Heart right ventricle (tissue), 16 donors: ENCODE measurements around the gene FASN. TPM values are rescaled to one million over a fixed set of nuclear protein-coding genes. Genes with fewer than 3 reads are reported as not detected.

Source experiments
- ATAC-seq, 8 donors: fragments of 200-7000 bp; cut with Tn5 transposase; one replicate each; pipeline ENCODE4 v1.9.1; 2020; ENCODE audit warnings: mild to moderate bottlenecking in 8 of 8, moderate library complexity in 8 of 8, moderate number of reproducible peaks in 1 of 8
- DNase-seq, 2 donors: peaks; one replicate each; pipeline ENCODE4 v3.0.0-alpha.2; 2020
- H3K27ac ChIP-seq, 10 donors: fragments of 200-600 bp; sonication (generic) in 2 of 10; one replicate each; pipeline versions ENCODE4 v1.5.0 to v1.8.0; 2020 to 2022; ENCODE audit warnings: mild to moderate bottlenecking in 3 of 10
- H3K27me3 ChIP-seq, 7 donors: fragments of 200-600 bp; one replicate each; pipeline ENCODE4 v1.8.0; 2021 to 2022; ENCODE audit warnings: mild to moderate bottlenecking in 2 of 7
- H3K36me3 ChIP-seq, 9 donors: fragments of 200-600 bp; sonication (generic) in 1 of 9; one replicate each; pipeline versions ENCODE4 v1.5.0 to v1.8.0; 2020 to 2022; ENCODE audit warnings: mild to moderate bottlenecking in 2 of 9
- H3K4me1 ChIP-seq, 9 donors: fragments of 200-600 bp; sonication (generic) in 1 of 9; one replicate each; pipeline versions ENCODE4 v1.5.0 to v1.8.0; 2020 to 2022; ENCODE audit warnings: mild to moderate bottlenecking in 4 of 9
- H3K4me3 ChIP-seq, 10 donors: fragments of 200-600 bp; sonication (generic) in 2 of 10; one replicate each; pipeline versions ENCODE4 v1.5.0 to v1.8.0; 2020 to 2022; ENCODE audit warnings: mild to moderate bottlenecking in 7 of 10, moderate library complexity in 2 of 10
- H3K9me3 ChIP-seq, 11 donors: fragments of 200-600 bp in 10 of 11; sonication (generic) in 2 of 11; one replicate each; pipeline versions ENCODE4 v1.5.0 to v1.8.0; 2013 to 2022; ENCODE audit warnings: mild to moderate bottlenecking in 2 of 11, control low read depth in 1 of 11, moderate library complexity in 1 of 11
- WGBS, 2 donors: extraction: QIAGEN DNeasy Blood & Tissue Kit; methylation state at CpG; one replicate each; pipeline ENCODE4 v1.1.7; 2013; ENCODE audit warnings: inconsistent platforms in 1 of 2; 5-methylcytosine and 5-hydroxymethylcytosine counted together
- intact Hi-C, 10 donors: fragments of 100-400 bp; cut with DNase I; formaldehyde crosslinking; loops; one replicate each; pipeline versions ENCODE4 v1.11.1 to v1.14.2; 2022
- polyA plus RNA-seq, 2 donors: library from polyadenylated mRNA; stranded (reverse); fragments of 200-250 nt; gene quantifications; one replicate each; pipeline ENCODE4 v1.2.3, GENCODE V29; 2013
- total RNA-seq, 10 donors: library from RNA; stranded (reverse); fragmentation: NEBNext Ultra II Directional in 3 of 10; extraction: Animal tissue kit (Norgen Biotek cat#: 25700) in 3 of 10; gene quantifications; one replicate each; pipeline versions ENCODE4 v1.2.1 to v1.2.4, GENCODE V29; 2021 to 2023
- TF ChIP-seq, protein P1 (sequence below), 9 donors: fragments of 200-600 bp; sonication (generic) in 2 of 9; IDR thresholded peaks; one replicate each; pipeline versions ENCODE4 v1.5.0 to v1.8.0; 2021 to 2022; ENCODE audit warnings: antibody characterized with exemption in 9 of 9, mild to moderate bottlenecking in 5 of 9, moderate library complexity in 1 of 9
- donor health status: Arrhythmogenic right ventricular cardiomyopathy.
- donor health status: ischemic (EF 13 %, LVEDD 7.1; RV severe dilation, severe dysfunction).
- donor health status: healthy with polysubstance abuse.
- donor health status: DM: no; HTN: yes; CAD: no.
- donor health status: DM: no; HTN: no; CAD: no.
- donor health status: ischemic (EF 25% LVEDD 6.9; RV normal size, moderate dysfunction).
- donor health status: ischemic (EF 25% LVEDD 5.7; RV mildly dilated, moderate dysfunction).
- donor health status: healthy.
- donor health status: DM: yes; HTN: yes; CAD: no.
- donor health status: Ischemic cardiomyopathy.
- donor health status: ischemic (EF 35%, LVEDD 5.7; RV mildly dilated, moderate dysfunction).
- donor health status: nonischemic (EF 11% LVEDD 7.7; RV severe dilation, severe dysfunction).
- donor health status: DM: yes; HTN: yes; CAD: no.
- donor health status: PGD.
- donor health status: ischemic (EF 29% LVEDD 5.4; RV normal size, mild dysfunction).
- donor health status: nonischemic (EF 23%, LVEDD 6.1; RV moderate dilation, normal function).

FASN gene
- total and polyA plus RNA-seq, 12 donors: 9.0 to 62.4 (median 20.4) TPM

DNA sequence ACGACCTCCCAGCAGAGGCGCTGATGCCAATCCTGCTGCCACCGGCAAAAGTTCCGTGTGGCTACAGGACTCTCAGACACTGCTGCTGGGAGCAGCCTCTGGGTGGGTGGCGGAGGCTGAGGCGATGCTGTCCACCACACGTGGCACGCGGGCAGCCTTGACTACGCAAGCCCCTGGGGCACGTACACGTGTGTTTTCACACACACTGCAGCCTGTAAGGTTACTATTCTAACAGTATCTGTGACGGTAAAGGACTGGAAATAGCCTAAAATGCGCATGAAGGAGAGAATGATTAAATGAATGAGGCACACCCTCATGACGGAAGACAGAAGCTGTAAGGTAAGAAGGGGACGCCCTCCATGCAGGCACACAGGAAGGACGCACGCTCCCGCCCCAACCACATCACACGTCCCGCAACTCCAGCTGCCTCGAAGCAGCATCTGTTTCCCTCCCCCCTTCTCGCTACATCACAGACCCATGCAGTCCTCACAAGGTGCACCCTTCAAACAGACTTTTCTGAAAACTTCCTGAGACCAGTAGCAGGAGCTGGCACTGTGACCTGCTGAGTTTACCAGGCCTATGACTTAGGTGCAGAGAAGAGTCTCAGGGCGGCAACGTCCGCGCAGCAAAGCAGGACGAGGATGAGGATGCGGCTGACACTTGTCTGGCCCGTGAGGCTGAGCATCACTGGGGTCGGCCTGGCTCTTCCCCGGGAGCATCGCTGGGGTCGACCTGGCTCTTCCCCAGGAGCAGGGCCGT, 28.7 kb upstream of the FASN start:
- no peaks in the 10 kb centered on the region for H3K9me3 ChIP-seq
- 91% methylated on average over 35 of the region's 35 CpGs for WGBS, 2 donors
- TF ChIP-seq, protein P1, sequence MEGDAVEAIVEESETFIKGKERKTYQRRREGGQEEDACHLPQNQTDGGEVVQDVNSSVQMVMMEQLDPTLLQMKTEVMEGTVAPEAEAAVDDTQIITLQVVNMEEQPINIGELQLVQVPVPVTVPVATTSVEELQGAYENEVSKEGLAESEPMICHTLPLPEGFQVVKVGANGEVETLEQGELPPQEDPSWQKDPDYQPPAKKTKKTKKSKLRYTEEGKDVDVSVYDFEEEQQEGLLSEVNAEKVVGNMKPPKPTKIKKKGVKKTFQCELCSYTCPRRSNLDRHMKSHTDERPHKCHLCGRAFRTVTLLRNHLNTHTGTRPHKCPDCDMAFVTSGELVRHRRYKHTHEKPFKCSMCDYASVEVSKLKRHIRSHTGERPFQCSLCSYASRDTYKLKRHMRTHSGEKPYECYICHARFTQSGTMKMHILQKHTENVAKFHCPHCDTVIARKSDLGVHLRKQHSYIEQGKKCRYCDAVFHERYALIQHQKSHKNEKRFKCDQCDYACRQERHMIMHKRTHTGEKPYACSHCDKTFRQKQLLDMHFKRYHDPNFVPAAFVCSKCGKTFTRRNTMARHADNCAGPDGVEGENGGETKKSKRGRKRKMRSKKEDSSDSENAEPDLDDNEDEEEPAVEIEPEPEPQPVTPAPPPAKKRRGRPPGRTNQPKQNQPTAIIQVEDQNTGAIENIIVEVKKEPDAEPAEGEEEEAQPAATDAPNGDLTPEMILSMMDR (IDR thresholded peaks at IDR 0.05): no peak
- H3K27ac ChIP-seq: peak overlapping the region in 1 of 10 donors; percentile 73
- H3K4me3 ChIP-seq: no peak overlapping the region
- H3K36me3 ChIP-seq: peaks cover 0 to 20% (median 0%) of the 10 kb centered on the region in 9 donors
- peak in 1 of 8 donors; percentile 31 for ATAC-seq
- no peak for DNase-seq
- intact Hi-C loops: no loop called here
- H3K4me1 ChIP-seq: no peaks in the 10 kb centered on the region
- H3K27me3 ChIP-seq: no peaks in the 10 kb centered on the region

DNA sequence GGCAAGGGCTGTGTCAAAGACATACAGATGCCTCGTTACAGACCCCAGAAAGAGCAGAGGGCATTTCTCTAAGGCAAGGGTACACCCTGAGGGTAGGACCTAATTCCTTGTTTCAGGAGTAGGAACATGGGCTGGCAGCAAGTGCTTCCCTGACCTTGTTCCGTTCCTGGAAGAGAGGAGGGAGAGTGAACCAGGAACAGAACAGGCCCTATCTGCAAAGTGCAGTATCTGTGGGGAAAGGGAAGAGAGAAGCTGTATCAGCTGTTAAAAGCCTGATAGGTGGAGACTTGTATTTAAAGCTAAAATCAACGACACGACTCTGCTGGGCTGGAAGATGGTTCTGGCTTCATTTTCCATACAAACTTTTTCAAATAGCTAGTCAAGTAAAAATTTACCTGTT, 26.1 kb upstream of the FASN start:
- H3K27me3 ChIP-seq: no peaks in the 10 kb centered on the region
- no peaks in the 10 kb centered on the region for H3K4me1 ChIP-seq
- H3K4me3 ChIP-seq: no peak overlapping the region
- no peak for DNase-seq
- peaks cover 0 to 20% (median 0%) of the 10 kb centered on the region in 9 donors for H3K36me3 ChIP-seq
- WGBS, 2 donors: 70 to 78% methylated on average over 4 of the region's 4 CpGs
- intact Hi-C loops: no loop called here
- no peak overlapping the region for H3K27ac ChIP-seq
- TF ChIP-seq, protein P1 (IDR thresholded peaks at IDR 0.05): no peak
- no peaks in the 10 kb centered on the region for H3K9me3 ChIP-seq
- ATAC-seq: no peak

DNA sequence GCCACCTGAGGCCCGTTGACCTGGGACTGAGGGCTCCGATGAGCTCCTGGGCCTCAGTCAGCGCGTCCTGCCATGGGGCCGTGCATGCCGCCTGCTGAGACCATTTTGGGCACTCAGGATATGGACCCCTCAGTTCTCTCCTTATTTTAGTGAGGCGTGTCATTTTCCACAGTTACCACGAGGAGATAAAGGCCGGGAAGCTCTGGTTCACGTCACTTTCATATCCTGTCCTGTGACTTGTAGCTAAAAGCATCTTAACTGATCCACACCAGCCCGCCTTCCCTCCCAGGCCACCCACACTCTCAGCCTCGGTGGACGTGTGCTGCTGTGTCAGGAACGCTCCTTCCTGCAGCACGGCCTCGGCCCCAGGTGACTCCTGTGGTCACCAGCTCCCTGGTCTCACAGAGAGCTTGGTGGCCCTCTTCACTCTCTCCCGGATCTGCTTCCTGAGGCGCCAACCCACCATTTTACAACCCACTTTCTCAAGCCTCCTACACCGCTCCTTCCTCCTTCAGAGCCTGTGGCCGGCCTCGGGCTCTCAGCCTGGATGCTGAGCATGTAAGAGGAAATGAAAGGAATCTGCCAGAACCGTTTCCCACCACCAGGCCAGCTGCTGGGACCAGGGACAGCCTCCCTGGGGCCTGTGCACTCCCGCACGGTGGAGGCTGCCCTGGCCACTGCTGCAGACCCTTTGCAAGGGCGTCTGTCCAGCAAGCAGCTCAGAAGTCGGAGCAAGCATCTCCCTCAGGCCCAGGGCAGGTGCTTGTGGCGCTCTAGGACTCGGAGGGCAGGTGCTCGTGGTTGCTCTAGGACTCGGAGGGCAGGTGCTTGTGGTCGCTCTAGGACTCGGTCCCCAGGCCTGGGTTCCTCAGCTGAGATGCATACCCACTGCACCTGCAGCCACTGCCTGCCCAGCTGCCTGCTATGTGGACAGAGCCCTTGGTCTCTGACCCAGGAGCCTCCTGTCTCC, 23.9 kb upstream of the FASN start:
- intact Hi-C loops: no loop called here

DNA sequence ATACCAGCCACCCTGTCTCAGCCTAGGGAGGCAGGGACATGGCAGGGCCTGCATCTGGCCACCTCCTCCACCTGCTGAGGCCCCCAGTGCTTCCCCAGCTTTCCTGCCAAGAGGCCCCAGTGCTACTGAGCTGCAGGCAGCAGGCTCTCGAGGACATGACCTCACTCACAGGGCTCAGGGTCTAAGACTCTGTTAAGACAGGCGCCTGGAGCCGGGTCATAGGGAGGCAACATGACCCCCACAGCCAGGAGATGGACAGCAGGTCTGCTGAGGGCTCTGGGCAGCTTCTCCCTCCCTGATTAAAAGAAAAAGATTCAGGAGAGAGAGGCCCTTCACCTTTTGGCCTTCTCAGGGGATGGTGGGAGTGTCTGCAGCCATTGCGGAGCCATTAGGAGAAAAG, 23.2 kb upstream of the FASN start:
- no peak for DNase-seq

More for the DNA sequence above, 23.9 kb upstream of the FASN start:
- no peaks in the 10 kb centered on the region for H3K9me3 ChIP-seq
- no peak overlapping the region for H3K27ac ChIP-seq
- no peak overlapping the region for H3K4me3 ChIP-seq
- TF ChIP-seq, protein P1 (IDR thresholded peaks at IDR 0.05): no peak
- H3K27me3 ChIP-seq: no peaks in the 10 kb centered on the region
- DNase-seq: no peak
- WGBS, 2 donors: 79 to 82% methylated on average over 32 of the region's 32 CpGs
- peaks cover 0 to 18% (median 0%) of the 10 kb centered on the region in 9 donors for H3K36me3 ChIP-seq
- no peak for ATAC-seq
- H3K4me1 ChIP-seq: no peaks in the 10 kb centered on the region

More for the DNA sequence above, 23.2 kb upstream of the FASN start:
- intact Hi-C loops: no loop called here
- ATAC-seq: no peak
- Histone ChIP-seq H3K36me3 (peaks cover 0 to 15% (median 0%) of the 10 kb centered on the region in 9 donors), H3K9me3 (no peaks in the 10 kb centered on the region), H3K27me3 (no peaks in the 10 kb centered on the region), H3K27ac (no peak overlapping the region), H3K4me3 (no peak overlapping the region), H3K4me1 (no peaks in the 10 kb centered on the region)
- 88 to 91% methylated on average over 4 of the region's 4 CpGs for WGBS, 2 donors
- TF ChIP-seq, protein P1 (IDR thresholded peaks at IDR 0.05): no peak
